Measurements from ENCODE around the gene R3HDM2. TPM values are rescaled to one million over a fixed set of nuclear protein-coding genes. Genes with fewer than 3 reads are reported as not detected.

Gene R3HDM2
- total and polyA plus RNA-seq, 2 of the 13 experiments (the other 11 are each of a cell fraction or from before 2014, with no cell fraction given) = 11.1 to 23.5 TPM

DNA sequence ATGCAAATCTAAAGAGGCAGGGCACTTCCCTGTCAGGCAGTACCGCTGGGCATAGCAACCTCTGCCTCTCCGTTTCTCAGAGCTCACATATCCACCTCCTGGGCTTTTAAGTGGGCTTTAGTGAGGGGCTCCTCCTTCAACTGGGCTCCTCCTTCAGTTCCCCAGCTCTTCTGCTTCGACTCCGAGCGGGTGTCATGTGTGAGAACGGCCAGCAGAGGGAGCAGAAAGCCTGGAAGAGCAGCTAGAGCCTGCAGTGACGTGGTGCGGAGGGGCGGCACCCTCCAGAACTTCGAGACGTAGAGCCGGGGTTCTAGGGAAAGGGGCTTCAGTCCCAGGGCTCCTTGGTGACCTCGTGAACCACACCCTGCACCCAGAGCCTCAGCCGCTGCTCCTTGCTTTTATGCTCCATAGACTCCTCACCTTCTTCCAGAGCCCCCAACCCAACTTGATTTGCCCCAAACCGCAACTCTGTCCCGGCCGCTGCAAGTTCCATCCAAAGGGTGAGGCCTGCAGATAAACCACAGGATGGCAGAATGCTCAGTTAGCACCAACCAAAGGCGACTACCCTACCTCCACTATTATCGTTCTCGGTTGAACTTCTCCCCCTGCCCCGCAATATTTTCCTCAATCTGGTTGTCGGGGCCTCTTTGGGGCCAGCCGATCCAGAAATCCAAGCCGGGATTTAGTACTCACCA is 28.4 kb upstream of the R3HDM2 start (continued):
- TF ChIP-seq FOXP4 (CRISPR knock-in tag; IDR thresholded peaks at IDR 0.05) = peak; percentile 10; the same call in 1 of the 2 replicates
- TF ChIP-seq, protein P1, sequence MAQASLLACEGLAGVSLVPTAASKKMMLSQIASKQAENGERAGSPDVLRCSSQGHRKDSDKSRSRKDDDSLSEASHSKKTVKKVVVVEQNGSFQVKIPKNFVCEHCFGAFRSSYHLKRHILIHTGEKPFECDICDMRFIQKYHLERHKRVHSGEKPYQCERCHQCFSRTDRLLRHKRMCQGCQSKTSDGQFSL (CRISPR knock-in tag; IDR thresholded peaks at IDR 0.05) = peak; percentile 77; the same call in 1 of the 2 replicates
- TF ChIP-seq ZNF34 (CRISPR knock-in tag; IDR thresholded peaks at IDR 0.05; ENCODE audit: borderline replicate concordance) = no peak
- no peak for TF ChIP-seq FOXP1 (IDR thresholded peaks at IDR 0.05)
- TF ChIP-seq FOXP1 (CRISPR knock-in tag; IDR thresholded peaks at IDR 0.05) = no peak
- TF ChIP-seq ATF1 (CRISPR knock-in tag; IDR thresholded peaks at IDR 0.05) = peak; percentile 72; the same call in 1 of the 2 replicates
- TF ChIP-seq, protein P2, sequence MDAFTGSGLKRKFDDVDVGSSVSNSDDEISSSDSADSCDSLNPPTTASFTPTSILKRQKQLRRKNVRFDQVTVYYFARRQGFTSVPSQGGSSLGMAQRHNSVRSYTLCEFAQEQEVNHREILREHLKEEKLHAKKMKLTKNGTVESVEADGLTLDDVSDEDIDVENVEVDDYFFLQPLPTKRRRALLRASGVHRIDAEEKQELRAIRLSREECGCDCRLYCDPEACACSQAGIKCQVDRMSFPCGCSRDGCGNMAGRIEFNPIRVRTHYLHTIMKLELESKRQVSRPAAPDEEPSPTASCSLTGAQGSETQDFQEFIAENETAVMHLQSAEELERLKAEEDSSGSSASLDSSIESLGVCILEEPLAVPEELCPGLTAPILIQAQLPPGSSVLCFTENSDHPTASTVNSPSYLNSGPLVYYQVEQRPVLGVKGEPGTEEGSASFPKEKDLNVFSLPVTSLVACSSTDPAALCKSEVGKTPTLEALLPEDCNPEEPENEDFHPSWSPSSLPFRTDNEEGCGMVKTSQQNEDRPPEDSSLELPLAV (CRISPR knock-in tag; conservative IDR thresholded peaks at IDR 0.05; ENCODE audit: low read depth) = no peak
- no peak for TF ChIP-seq POLR2AphosphoS2 (IDR thresholded peaks at IDR 0.05; ENCODE audit: low read depth, low read length)
- TF ChIP-seq, protein P3, sequence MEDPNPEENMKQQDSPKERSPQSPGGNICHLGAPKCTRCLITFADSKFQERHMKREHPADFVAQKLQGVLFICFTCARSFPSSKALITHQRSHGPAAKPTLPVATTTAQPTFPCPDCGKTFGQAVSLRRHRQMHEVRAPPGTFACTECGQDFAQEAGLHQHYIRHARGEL (CRISPR knock-in tag; IDR thresholded peaks at IDR 0.05) = no peak
- peak; percentile 44; the same call in 1 of the 2 replicates for TF ChIP-seq ZNF343 (CRISPR knock-in tag; IDR thresholded peaks at IDR 0.05)
- TF ChIP-seq ZEB1 (IDR thresholded peaks at IDR 0.05; ENCODE audit: insufficient replicate concordance, low read depth) = no peak
- TF ChIP-seq, protein P4, sequence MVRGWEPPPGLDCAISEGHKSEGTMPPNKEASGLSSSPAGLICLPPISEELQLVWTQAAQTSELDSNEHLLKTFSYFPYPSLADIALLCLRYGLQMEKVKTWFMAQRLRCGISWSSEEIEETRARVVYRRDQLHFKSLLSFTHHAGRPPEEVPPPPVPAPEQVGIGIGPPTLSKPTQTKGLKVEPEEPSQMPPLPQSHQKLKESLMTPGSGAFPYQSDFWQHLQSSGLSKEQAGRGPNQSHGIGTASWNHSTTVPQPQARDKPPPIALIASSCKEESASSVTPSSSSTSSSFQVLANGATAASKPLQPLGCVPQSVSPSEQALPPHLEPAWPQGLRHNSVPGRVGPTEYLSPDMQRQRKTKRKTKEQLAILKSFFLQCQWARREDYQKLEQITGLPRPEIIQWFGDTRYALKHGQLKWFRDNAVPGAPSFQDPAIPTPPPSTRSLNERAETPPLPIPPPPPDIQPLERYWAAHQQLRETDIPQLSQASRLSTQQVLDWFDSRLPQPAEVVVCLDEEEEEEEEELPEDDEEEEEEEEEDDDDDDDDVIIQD (CRISPR knock-in tag; IDR thresholded peaks at IDR 0.05; ENCODE audit: low read depth) = no peak
- TF ChIP-seq ZNF264 (CRISPR knock-in tag; IDR thresholded peaks at IDR 0.05) = no peak
- TF ChIP-seq MIER2 (CRISPR knock-in tag; IDR thresholded peaks at IDR 0.05) = no peak
- TF ChIP-seq HNF4A (CRISPR knock-in tag; IDR thresholded peaks at IDR 0.05) = no peak
- TF ChIP-seq, protein P5, sequence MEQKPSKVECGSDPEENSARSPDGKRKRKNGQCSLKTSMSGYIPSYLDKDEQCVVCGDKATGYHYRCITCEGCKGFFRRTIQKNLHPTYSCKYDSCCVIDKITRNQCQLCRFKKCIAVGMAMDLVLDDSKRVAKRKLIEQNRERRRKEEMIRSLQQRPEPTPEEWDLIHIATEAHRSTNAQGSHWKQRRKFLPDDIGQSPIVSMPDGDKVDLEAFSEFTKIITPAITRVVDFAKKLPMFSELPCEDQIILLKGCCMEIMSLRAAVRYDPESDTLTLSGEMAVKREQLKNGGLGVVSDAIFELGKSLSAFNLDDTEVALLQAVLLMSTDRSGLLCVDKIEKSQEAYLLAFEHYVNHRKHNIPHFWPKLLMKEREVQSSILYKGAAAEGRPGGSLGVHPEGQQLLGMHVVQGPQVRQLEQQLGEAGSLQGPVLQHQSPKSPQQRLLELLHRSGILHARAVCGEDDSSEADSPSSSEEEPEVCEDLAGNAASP (CRISPR knock-in tag; IDR thresholded peaks at IDR 0.05; ENCODE audit: borderline replicate concordance) = no peak
- no peak for TF ChIP-seq MXD4 (CRISPR knock-in tag; IDR thresholded peaks at IDR 0.05)
- TF ChIP-seq, protein P6, sequence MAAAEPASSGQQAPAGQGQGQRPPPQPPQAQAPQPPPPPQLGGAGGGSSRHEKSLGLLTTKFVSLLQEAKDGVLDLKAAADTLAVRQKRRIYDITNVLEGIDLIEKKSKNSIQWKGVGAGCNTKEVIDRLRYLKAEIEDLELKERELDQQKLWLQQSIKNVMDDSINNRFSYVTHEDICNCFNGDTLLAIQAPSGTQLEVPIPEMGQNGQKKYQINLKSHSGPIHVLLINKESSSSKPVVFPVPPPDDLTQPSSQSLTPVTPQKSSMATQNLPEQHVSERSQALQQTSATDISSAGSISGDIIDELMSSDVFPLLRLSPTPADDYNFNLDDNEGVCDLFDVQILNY (CRISPR knock-in tag; conservative IDR thresholded peaks at IDR 0.05) = no peak
- TF ChIP-seq ATF4 (CRISPR knock-in tag; IDR thresholded peaks at IDR 0.05) = no peak
- no peak for TF ChIP-seq ZNF558 (CRISPR knock-in tag; IDR thresholded peaks at IDR 0.05; ENCODE audit: borderline replicate concordance)
- no peak for TF ChIP-seq ZNF468 (CRISPR knock-in tag; IDR thresholded peaks at IDR 0.05)
